ENCODE results near the gene FAM222B. TPM values are rescaled to one million over a fixed set of nuclear protein-coding genes. Genes with fewer than 3 reads are reported as not detected.

FAM222B gene
- total and polyA plus RNA-seq, 9 of the 15 experiments (the other 6 are each of a cell fraction or from before 2014, with no cell fraction given) = 4.0 to 34.6 (median 7.5) TPM

DNA sequence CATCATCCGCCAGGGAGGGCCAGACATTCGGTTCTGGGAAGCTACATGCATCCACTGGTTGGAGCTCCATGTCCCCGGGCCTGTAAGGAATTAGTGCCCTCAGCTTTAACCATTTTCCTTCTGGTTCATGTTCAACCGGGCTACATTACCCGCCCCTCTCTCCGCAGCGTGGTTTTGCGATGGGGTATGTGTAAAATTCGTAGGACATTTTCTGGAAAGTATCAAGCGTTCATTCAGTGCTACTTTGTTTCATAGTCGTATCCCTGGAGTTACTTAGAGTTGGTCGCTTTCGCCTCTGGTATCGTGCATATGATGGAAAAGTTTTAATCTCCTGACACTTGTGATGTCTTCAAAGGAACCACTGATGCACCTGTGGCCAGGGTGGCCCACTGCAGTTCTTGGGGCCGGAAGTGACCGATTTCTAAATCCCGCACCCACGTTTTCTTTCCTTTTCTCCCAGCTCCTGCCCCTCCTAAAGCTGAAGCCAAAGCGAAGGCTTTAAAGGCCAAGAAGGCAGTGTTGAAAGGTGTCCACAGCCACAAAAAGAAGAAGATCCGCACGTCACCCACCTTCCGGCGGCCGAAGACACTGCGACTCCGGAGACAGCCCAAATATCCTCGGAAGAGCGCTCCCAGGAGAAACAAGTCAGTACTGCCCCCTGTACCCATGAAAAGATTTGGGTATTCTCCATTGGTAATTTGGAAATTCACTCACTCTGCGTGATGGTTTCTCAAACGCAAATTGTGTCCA lies 122.2 kb downstream of the FAM222B start (continued):
- TF ChIP-seq, protein P1, sequence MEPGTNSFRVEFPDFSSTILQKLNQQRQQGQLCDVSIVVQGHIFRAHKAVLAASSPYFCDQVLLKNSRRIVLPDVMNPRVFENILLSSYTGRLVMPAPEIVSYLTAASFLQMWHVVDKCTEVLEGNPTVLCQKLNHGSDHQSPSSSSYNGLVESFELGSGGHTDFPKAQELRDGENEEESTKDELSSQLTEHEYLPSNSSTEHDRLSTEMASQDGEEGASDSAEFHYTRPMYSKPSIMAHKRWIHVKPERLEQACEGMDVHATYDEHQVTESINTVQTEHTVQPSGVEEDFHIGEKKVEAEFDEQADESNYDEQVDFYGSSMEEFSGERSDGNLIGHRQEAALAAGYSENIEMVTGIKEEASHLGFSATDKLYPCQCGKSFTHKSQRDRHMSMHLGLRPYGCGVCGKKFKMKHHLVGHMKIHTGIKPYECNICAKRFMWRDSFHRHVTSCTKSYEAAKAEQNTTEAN (CRISPR knock-in tag; IDR thresholded peaks at IDR 0.05) = no peak; the same call in 1 of the 2 replicates
- TF ChIP-seq, protein P2, sequence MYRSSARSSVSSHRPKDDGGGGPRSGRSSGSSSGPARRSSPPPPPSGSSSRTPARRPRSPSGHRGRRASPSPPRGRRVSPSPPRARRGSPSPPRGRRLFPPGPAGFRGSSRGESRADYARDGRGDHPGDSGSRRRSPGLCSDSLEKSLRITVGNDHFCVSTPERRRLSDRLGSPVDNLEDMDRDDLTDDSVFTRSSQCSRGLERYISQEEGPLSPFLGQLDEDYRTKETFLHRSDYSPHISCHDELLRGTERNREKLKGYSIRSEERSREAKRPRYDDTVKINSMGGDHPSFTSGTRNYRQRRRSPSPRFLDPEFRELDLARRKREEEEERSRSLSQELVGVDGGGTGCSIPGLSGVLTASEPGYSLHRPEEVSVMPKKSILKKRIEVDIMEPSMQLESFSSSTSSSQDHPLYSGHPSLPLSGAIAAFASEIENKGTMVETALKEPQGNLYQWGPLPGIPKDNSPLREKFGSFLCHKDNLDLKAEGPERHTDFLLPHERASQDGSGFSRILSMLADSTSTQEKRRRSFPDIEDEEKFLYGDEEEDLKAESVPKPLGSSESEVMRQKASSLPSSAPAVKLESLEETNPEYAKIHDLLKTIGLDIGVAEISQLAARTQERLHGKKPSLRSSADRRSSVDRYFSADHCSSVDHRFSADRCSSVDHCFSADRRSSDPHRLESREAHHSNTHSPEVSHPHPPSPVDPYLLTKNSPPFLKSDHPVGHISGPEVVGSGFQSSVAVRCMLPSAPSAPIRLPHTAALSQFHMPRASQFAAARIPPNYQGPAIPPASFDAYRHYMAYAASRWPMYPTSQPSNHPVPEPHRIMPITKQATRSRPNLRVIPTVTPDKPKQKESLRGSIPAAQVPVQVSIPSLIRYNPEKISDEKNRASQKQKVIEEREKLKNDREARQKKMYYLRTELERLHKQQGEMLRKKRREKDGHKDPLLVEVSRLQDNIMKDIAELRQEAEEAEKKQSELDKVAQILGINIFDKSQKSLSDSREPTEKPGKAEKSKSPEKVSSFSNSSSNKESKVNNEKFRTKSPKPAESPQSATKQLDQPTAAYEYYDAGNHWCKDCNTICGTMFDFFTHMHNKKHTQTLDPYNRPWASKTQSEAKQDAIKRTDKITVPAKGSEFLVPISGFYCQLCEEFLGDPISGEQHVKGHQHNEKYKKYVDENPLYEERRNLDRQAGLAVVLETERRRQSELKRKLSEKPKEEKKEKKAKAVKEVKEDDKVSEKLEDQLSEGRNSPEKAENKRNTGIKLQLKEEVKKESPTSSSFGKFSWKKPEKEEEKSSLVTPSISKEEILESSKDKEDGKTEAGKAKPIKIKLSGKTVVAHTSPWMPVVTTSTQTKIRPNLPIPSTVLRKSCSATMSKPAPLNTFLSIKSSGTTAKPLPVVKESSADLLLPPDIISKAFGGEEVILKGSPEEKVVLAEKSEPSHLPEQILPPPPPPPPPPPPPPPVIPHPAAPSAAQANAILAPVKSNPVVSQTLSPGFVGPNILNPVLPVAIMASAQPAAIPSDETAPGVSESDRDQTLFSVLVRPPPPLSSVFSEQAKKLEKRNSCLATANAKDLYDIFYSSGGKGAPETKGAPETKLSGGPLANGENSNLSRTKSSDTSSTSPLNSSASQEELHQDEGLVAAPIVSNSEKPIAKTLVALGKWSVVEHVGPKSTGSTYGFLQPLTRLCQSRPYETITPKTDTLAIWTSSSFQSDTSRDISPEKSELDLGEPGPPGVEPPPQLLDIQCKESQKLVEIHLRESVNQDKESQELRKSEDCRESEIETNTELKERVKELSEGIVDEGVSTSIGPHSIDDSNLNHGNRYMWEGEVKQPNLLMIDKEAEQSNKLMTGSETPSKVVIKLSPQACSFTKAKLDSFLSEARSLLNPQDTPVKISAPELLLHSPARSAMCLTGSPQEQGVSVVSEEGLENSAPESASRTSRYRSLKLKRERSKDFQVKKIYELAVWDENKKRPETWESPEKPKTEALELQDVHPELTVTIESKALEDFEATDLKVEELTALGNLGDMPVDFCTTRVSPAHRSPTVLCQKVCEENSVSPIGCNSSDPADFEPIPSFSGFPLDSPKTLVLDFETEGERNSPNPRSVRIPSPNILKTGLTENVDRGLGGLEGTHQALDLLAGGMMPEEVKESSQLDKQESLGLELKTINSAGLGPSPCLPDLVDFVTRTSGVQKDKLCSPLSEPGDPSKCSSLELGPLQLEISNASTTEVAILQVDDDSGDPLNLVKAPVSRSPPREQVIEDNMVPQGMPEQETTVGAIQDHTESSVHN (IDR thresholded peaks at IDR 0.05; ENCODE audit: borderline replicate concordance in 1 of 2, low read depth in 1 of 2) = 0 out of 4 replicates have a peak, but pooled peaks of 1 of the 2 experiments have one; percentile 25
- 0 out of 2 replicates have a peak, but pooled peaks have one; percentile 37 for TF ChIP-seq KLF1 (tag; IDR thresholded peaks at IDR 0.05)
- TF ChIP-seq, protein P3, sequence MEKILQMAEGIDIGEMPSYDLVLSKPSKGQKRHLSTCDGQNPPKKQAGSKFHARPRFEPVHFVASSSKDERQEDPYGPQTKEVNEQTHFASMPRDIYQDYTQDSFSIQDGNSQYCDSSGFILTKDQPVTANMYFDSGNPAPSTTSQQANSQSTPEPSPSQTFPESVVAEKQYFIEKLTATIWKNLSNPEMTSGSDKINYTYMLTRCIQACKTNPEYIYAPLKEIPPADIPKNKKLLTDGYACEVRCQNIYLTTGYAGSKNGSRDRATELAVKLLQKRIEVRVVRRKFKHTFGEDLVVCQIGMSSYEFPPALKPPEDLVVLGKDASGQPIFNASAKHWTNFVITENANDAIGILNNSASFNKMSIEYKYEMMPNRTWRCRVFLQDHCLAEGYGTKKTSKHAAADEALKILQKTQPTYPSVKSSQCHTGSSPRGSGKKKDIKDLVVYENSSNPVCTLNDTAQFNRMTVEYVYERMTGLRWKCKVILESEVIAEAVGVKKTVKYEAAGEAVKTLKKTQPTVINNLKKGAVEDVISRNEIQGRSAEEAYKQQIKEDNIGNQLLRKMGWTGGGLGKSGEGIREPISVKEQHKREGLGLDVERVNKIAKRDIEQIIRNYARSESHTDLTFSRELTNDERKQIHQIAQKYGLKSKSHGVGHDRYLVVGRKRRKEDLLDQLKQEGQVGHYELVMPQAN (IDR thresholded peaks at IDR 0.05; ENCODE audit: borderline replicate concordance) = peak; percentile 17; the same call in 1 of the 2 replicates

Data from K562 (cell line).